ENCODE data around the gene C14orf132. TPM values are rescaled to one million over a fixed set of nuclear protein-coding genes. Genes with fewer than 3 reads are reported as not detected.

Gene C14orf132
- total RNA-seq, 6 donors from 2014 or later, result 36.7 to 64.6 (median 59.6) TPM

GRCh38 chr14:96088074-96088473, 48.9 kb downstream of the C14orf132 start:
- H3K4me1 ChIP-seq, result peaks cover 0 to 18% (median 7%) of the 10 kb centered on the region in 4 donors
- TF ChIP-seq POLR2AphosphoS5 (IDR thresholded peaks at IDR 0.05) (no peak), POLR2A (IDR thresholded peaks at IDR 0.05) (no peak), EP300 (IDR thresholded peaks at IDR 0.05) (no peak)
- TF ChIP-seq, protein P1, sequence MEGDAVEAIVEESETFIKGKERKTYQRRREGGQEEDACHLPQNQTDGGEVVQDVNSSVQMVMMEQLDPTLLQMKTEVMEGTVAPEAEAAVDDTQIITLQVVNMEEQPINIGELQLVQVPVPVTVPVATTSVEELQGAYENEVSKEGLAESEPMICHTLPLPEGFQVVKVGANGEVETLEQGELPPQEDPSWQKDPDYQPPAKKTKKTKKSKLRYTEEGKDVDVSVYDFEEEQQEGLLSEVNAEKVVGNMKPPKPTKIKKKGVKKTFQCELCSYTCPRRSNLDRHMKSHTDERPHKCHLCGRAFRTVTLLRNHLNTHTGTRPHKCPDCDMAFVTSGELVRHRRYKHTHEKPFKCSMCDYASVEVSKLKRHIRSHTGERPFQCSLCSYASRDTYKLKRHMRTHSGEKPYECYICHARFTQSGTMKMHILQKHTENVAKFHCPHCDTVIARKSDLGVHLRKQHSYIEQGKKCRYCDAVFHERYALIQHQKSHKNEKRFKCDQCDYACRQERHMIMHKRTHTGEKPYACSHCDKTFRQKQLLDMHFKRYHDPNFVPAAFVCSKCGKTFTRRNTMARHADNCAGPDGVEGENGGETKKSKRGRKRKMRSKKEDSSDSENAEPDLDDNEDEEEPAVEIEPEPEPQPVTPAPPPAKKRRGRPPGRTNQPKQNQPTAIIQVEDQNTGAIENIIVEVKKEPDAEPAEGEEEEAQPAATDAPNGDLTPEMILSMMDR (IDR thresholded peaks at IDR 0.05), result no peak
- DNase-seq (no peak), ATAC-seq (ENCODE audit: low FRiP score in 2 of 2) (no peak)
- no peaks in the 10 kb centered on the region for H3K27me3 ChIP-seq
- H3K4me3 ChIP-seq, result no peak overlapping the region
- peaks cover 0 to 32% (median 24%) of the 10 kb centered on the region in 4 donors for H3K36me3 ChIP-seq
- H3K9me3 ChIP-seq, result no peaks in the 10 kb centered on the region
- WGBS, 2 donors, result 89 to 93% methylated on average over 7 of the region's 7 CpGs
- H3K27ac ChIP-seq, result no peak overlapping the region

GRCh38 chr14:96088481-96088880, 49.3 kb downstream of the C14orf132 start:
- ATAC-seq (ENCODE audit: low FRiP score in 2 of 2), result no peak
- H3K27me3 ChIP-seq, result no peaks in the 10 kb centered on the region
- H3K4me3 ChIP-seq, result no peak overlapping the region
- no peak overlapping the region for H3K27ac ChIP-seq
- peaks cover 0 to 32% (median 24%) of the 10 kb centered on the region in 4 donors for H3K36me3 ChIP-seq
- no peaks in the 10 kb centered on the region for H3K9me3 ChIP-seq
- 83 to 90% methylated on average over 4 to 8 of the region's 8 CpGs for WGBS, 2 donors
- no peak for TF ChIP-seq POLR2A (IDR thresholded peaks at IDR 0.05)
- TF ChIP-seq, protein P1 (IDR thresholded peaks at IDR 0.05), result no peak
- TF ChIP-seq EP300 (IDR thresholded peaks at IDR 0.05), result no peak
- TF ChIP-seq POLR2AphosphoS5 (IDR thresholded peaks at IDR 0.05), result no peak
- no peak for DNase-seq
- H3K4me1 ChIP-seq, result peaks cover 0 to 18% (median 4%) of the 10 kb centered on the region in 4 donors

GRCh38 chr14:96088911-96089310, 49.7 kb downstream of the C14orf132 start:
- H3K27ac ChIP-seq, result no peak overlapping the region
- peaks cover 0 to 17% (median 2%) of the 10 kb centered on the region in 4 donors for H3K4me1 ChIP-seq
- TF ChIP-seq, protein P1 (IDR thresholded peaks at IDR 0.05), result no peak
- TF ChIP-seq POLR2A (IDR thresholded peaks at IDR 0.05) (no peak), POLR2AphosphoS5 (IDR thresholded peaks at IDR 0.05) (no peak), EP300 (IDR thresholded peaks at IDR 0.05) (no peak)
- 96 to 99% methylated on average over 7 of the region's 7 CpGs for WGBS, 2 donors
- no peak for ATAC-seq (ENCODE audit: low FRiP score in 2 of 2)
- H3K4me3 ChIP-seq, result no peak overlapping the region
- peaks cover 0 to 32% (median 24%) of the 10 kb centered on the region in 4 donors for H3K36me3 ChIP-seq
- DNase-seq, result no peak
- no peaks in the 10 kb centered on the region for H3K9me3 ChIP-seq
- H3K27me3 ChIP-seq, result no peaks in the 10 kb centered on the region

DNA sequence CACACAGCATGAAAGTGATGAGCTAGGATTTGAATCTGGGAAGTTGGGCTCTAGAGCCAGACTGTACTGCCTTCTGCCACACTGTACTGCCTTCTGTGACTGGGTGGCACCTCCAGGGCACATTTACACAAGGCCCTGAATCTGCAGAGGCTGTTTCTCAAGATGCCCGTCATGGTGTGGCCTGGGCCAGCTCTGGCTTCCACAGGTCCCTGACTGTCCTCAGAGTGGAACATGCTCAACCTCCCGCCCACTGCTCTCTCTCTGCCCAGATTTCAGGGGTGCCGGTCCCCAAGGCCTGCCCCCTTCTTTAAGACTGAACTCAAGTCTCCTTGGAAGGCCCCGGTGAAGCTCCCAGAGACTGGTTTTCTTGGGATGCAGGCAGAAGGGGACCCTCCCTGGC, 50.2 kb downstream of the C14orf132 start:
- Histone ChIP-seq H3K27me3 (no peaks in the 10 kb centered on the region), H3K36me3 (peaks cover 0 to 32% (median 24%) of the 10 kb centered on the region in 4 donors)
- 92 to 100% methylated on average over 1 to 4 of the region's 4 CpGs for WGBS, 2 donors

More for the DNA sequence above, 50.2 kb downstream of the C14orf132 start:
- no peak for TF ChIP-seq POLR2A (IDR thresholded peaks at IDR 0.05)
- no peak for TF ChIP-seq EP300 (IDR thresholded peaks at IDR 0.05)
- TF ChIP-seq, protein P1 (IDR thresholded peaks at IDR 0.05), result no peak
- TF ChIP-seq POLR2AphosphoS5 (IDR thresholded peaks at IDR 0.05), result no peak
- Histone ChIP-seq H3K4me1 (peaks cover 0 to 13% (median 0%) of the 10 kb centered on the region in 4 donors), H3K4me3 (no peak overlapping the region), H3K9me3 (no peaks in the 10 kb centered on the region), H3K27ac (no peak overlapping the region)
- ATAC-seq (ENCODE audit: low FRiP score in 2 of 2) (no peak), DNase-seq (no peak)
